Ovary (tissue), 3 donors: ENCODE results near the gene CD72.
"Not testable (repeated sequence)": the region's sequence is repeated elsewhere in the genome, so short reads cannot be mapped to it uniquely, and the experiment has no call there.

Experiments used
- CTCF ChIP-seq, 3 donors: fragments of 450-650 bp in 2 of 3; fragments of 200-600 bp in 1 of 3; IDR thresholded peaks; one replicate each; pipeline versions ENCODE4 v1.5.1 to v1.8.0; 2016 to 2022; ENCODE audit warnings: antibody characterized with exemption in 3 of 3, mild to moderate bottlenecking in 1 of 3
- POLR2A ChIP-seq: fragments of 450-650 bp; IDR thresholded peaks from one replicate; pipeline ENCODE4 v1.6.1; 2017; ENCODE audit warnings: antibody characterized with exemption, mild to moderate bottlenecking, moderate library complexity
- donor health status: DM: no; HTN: no; CAD: no.

DNA sequence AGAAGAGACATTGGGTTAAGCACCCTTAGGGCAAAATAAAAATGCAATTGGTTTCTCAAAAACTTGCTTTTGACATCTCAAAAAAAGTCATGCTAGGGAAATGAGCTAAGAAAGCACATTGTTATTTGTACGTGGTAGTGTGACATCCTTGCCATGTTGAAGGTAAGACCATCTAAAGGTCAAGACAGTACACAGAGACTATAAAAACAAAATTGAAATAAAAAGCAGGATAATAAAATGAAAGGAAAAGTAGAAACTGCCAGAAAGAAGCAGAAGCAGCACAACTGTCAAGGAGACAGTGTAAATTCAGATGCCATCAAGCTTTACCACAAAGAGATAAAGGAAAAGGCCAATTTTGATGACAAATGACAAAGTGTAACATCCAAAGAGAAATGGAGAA, 21.0 kb upstream of the CD72 start:
- TF ChIP-seq POLR2A; CTCF (IDR thresholded peaks at IDR 0.05): not testable (repeated sequence)
